ENCODE data around the gene NUB1.

The NUB1 gene

DNA sequence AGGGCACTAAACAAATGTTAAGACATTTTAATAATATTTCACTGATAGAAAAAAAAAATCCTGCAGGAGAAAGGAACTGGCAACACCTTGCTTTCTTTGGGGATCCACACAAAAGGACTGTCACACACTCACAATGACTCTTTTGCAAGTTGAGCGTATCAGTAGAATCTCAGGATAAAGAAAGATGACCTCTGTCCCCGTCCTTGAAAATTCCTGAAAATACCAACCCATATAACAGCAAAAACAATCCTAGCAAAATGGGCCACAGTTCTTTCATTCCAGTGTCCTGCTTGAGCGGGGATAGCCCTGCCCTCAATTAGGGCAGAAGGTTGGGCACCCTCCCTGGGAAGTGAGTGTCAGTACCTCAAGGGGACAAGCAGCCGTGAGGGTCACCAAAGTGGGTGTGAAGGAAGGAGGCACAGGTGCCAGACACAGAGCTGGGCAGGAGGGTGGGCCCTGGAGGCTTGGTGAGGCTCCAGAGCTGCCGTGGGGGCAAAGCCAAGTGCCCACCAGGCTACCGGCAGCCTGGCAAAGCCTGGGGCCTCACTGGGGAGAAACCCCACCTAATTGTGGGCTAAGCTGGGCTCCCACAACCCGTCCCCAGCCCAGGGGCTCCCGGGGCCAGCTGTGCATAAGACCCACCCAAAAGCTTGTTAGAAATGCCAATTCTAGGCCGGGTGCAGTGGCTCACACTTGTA, 65.4 kb downstream of the NUB1 start:
- TF ChIP-seq, protein P1, sequence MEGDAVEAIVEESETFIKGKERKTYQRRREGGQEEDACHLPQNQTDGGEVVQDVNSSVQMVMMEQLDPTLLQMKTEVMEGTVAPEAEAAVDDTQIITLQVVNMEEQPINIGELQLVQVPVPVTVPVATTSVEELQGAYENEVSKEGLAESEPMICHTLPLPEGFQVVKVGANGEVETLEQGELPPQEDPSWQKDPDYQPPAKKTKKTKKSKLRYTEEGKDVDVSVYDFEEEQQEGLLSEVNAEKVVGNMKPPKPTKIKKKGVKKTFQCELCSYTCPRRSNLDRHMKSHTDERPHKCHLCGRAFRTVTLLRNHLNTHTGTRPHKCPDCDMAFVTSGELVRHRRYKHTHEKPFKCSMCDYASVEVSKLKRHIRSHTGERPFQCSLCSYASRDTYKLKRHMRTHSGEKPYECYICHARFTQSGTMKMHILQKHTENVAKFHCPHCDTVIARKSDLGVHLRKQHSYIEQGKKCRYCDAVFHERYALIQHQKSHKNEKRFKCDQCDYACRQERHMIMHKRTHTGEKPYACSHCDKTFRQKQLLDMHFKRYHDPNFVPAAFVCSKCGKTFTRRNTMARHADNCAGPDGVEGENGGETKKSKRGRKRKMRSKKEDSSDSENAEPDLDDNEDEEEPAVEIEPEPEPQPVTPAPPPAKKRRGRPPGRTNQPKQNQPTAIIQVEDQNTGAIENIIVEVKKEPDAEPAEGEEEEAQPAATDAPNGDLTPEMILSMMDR (IDR thresholded peaks at IDR 0.05; ENCODE audit: borderline replicate concordance, control extremely low read depth, extremely low read depth, insufficient read depth, missing control alignments), result no peak
- no peak for DNase-seq (ENCODE audit: low spot score)
- in situ Hi-C loops (cut with MboI; ENCODE audit: low sequenced_read_pairs, unreplicated experiment), result no loop called here

DNA sequence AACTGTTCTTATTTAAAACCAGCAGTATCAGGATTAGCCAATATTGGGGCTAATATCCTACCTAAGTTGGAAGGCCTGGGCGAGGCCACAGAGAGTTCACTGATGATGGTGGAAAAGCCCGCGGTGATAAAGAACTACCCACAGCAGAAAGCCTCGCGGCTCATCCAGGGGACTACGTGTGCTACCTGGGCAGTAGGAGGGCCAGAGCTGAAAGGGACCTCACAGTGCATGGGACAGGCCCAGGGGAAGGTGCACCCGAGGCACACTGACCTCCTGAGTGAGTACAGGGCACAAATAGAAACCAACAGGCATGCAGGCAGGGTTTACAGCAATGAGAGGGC, 66.9 kb downstream of the NUB1 start:
- TF ChIP-seq, protein P1 (IDR thresholded peaks at IDR 0.05; ENCODE audit: borderline replicate concordance, control extremely low read depth, extremely low read depth, insufficient read depth, missing control alignments), result no peak
- DNase-seq (ENCODE audit: low spot score), result no peak
- in situ Hi-C loops (cut with MboI; ENCODE audit: low sequenced_read_pairs, unreplicated experiment), result no loop called here

DNA sequence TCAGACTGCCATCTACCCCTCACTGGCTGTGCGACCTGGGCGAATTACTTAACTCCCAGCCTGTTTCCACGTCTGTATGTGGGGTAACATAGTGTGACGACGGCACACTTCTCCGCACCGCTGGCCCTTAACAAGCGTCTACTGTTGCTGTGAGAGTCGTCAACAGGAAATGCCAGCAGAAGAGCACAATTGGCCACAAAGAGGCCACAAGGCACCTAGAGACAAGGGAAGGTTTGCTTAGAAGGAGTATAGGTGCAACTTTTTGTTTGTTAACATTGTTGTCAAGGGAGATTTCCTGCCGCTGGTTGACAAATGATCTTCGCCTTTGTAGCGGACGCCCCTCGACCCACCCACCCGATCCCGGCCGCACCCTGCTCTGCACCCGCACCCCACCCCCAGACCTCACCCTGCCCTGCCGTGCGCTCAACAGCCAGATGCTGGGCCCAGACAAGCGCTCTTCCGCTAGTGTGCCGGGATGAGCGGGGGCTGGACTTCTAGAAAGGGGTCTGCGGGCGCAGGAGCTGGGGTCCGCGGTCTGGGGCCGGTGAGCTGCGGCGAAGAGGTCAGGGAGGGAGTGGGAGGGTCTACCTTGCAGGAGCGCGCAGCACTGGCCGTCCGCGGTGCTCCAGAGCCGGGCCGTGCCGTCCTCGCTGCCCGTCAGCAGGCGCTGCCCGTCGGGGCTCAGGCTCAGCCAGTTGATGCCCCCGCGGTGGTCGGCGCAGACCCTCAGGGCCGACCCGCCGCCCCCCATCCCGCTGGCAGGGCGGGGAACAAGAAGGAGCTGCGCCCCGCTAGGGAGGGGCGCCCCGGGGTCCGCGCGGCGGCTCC, 67.4 kb downstream of the NUB1 start:
- no peak for DNase-seq (ENCODE audit: low spot score)
- in situ Hi-C loops (cut with MboI; ENCODE audit: low sequenced_read_pairs, unreplicated experiment), result no loop called here

DNA sequence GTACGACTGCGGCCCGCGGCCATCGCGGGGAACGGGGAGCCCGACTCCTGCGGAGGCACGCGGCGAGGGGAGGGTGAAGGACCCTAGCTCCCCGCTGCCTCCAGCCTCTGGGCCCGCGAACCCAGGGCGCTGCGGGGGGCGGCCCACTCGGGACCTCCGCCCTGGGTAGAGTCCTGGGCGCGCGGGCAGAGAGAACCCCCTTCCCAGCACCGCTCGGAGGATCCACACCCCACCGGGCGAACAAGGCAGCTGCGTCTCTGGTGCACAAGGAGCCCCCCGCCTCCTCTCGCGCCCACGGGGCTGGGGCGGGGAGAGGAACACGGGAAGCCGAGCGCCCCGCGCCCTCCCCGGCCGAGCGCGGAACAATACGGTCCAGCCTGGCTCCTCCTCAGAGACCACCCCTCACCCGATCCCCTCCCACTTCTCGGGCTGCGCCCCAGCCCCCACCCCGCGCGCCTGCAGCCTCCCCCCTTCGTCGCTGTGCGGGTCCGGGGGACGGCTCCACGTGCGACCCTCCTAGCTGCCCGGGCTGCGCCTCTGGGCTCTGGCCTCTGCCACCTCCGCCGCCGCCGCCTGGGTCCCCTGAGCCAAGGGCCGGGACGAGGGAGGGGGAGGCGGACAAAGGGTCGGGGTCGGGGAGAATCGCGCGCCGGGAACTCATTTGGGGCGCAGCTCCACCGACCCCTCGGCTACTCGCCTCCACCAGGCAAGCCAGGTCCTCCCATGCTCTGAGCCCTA, 68.2 kb downstream of the NUB1 start, which contains the start of gene WDR86:
Gene WDR86, minus strand, starts transcription at position 372 of the 738 bp plus-strand sequence. CDS start 449 bp downstream, outside the sequence.
- in situ Hi-C loops (cut with MboI; ENCODE audit: low sequenced_read_pairs, unreplicated experiment), result no loop called here
- TF ChIP-seq, protein P1 (IDR thresholded peaks at IDR 0.05; ENCODE audit: borderline replicate concordance, control extremely low read depth, extremely low read depth, insufficient read depth, missing control alignments), result no peak
- DNase-seq (ENCODE audit: low spot score), result no peak

More for the DNA sequence above, 67.4 kb downstream of the NUB1 start:
- TF ChIP-seq, protein P1 (IDR thresholded peaks at IDR 0.05; ENCODE audit: borderline replicate concordance, control extremely low read depth, extremely low read depth, insufficient read depth, missing control alignments), result no peak

DNA sequence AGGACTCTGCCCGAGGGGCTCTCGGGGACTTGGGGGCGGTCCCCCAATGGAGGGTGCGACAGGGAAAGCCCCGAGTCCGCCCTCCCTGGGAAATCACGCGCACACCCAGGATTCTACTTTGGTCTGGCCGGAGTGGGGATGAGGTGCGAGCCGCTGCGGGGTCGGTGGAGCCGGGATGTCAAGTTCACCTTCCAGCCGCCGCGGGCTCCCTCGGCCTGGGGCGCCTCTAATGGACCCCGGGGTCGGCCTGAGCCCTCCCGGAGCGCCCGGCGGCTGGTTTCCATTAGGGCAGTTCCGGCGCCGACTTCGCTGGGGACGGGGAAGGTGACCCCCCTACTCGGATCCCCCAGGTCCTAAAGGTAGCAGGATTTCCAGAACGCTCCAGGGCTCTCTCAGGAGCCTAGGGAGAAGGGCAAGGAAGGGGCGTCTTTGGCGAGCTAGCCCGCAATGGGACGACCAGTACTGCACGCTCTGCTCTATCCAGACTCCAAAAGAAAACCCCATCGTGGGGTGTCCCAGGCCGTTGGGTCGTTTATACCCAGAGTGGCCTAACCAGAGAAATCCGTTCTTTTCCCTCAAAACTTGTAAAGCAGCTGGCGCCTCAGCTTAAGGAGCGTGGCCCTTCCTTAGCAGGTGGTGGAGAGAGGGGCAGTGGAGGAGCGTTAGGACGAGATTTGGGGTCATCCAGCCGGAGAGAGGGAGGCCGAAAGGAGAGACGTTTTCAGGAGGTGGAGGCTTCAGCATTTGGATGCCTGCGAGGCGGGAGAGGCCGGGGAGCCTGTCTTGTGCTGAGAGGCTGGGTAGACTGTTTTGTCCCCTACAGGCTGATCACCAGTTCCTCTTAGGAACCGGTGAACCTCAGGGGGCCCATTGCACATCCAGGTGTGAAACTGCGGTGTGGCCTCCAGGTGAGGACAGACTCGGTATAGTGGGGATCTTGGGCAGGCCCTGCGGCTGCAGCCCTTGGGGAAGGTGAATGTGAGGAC, 69.1 kb downstream of the NUB1 start:
- TF ChIP-seq, protein P1 (IDR thresholded peaks at IDR 0.05; ENCODE audit: borderline replicate concordance, control extremely low read depth, extremely low read depth, insufficient read depth, missing control alignments), result no peak
- in situ Hi-C loops (cut with MboI; ENCODE audit: low sequenced_read_pairs, unreplicated experiment), result no loop called here
- no peak for DNase-seq (ENCODE audit: low spot score)

Data from GM13976 (cell line).